ENCODE results near the gene GOLT1A. TPM values are rescaled to one million over a fixed set of nuclear protein-coding genes. Genes with fewer than 3 reads are reported as not detected.

GOLT1A gene
- total RNA-seq, 1 donor from 2014 or later, result 22.4 TPM

DNA sequence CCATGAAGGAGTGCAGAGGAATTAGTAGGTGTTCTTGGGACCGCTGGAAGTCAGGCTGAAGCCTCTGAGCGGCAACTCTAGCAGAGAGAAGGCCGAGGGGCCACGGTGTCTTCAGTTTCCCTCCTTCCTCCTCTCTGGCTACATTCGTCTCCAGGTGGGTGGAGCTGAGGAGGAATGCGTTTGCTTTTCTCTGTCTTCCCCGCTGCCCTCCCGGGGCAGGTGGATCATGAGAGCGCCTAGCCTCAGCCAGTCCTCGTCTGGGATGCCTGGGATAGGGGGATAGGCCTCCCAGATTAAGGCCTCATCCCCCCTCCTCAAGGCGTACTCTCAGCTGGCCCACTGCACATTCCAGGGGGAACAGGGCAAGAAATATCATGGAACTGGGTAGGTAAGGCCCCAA lies 7.5 kb upstream of the GOLT1A start:
- Histone ChIP-seq H3K27me3 (no peaks in the 10 kb centered on the region), H3K27ac (no peak overlapping the region), H3K9me3 (no peaks in the 10 kb centered on the region), H3K36me3 (no peaks in the 10 kb centered on the region), H3K4me3 (no peak overlapping the region), H3K4me1 (no peaks in the 10 kb centered on the region)
- TF ChIP-seq, protein P1, sequence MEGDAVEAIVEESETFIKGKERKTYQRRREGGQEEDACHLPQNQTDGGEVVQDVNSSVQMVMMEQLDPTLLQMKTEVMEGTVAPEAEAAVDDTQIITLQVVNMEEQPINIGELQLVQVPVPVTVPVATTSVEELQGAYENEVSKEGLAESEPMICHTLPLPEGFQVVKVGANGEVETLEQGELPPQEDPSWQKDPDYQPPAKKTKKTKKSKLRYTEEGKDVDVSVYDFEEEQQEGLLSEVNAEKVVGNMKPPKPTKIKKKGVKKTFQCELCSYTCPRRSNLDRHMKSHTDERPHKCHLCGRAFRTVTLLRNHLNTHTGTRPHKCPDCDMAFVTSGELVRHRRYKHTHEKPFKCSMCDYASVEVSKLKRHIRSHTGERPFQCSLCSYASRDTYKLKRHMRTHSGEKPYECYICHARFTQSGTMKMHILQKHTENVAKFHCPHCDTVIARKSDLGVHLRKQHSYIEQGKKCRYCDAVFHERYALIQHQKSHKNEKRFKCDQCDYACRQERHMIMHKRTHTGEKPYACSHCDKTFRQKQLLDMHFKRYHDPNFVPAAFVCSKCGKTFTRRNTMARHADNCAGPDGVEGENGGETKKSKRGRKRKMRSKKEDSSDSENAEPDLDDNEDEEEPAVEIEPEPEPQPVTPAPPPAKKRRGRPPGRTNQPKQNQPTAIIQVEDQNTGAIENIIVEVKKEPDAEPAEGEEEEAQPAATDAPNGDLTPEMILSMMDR (IDR thresholded peaks at IDR 0.05), result no peak
- ATAC-seq (no peak), DNase-seq (no peak)
- intact Hi-C loops (cut with DNase I), result no loop called here

DNA sequence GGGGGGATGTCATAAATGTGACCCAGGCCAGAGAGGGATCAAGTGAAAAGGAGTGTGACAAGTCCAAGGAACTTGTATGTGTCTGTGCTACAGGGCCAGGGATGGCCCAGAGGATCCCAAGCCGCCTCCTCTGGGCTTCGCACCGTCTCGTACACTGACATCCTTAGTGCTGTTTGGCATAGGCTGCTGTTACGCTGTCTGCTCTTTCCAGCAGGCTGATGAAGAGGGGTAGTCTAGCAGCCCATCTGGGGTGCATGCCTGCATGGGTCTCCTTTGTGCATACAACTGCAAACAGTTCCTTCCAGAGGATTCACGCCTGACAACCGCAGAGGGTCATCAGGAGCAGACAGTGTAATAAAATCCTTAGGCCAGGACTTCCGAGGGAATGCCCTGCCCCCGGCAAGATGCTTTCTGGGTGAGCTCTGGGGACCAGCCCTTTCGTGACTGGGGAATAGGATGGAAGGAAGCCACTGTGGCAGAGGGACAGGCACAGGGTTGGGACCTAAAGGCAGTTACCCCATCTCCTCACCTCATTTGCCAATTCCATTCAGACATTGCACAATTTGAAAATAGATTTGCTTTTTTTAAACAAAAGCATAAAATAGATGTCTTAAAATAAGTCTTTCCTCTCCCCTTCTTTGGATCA lies 6.3 kb upstream of the GOLT1A start:
- Histone ChIP-seq H3K4me1 (no peaks in the 10 kb centered on the region), H3K9me3 (no peaks in the 10 kb centered on the region), H3K27ac (no peak overlapping the region), H3K4me3 (no peak overlapping the region), H3K36me3 (no peaks in the 10 kb centered on the region), H3K27me3 (no peaks in the 10 kb centered on the region)
- ATAC-seq (no peak), DNase-seq (no peak)
- TF ChIP-seq, protein P1 (IDR thresholded peaks at IDR 0.05), result no peak
- intact Hi-C loops (cut with DNase I), result no loop called here

DNA sequence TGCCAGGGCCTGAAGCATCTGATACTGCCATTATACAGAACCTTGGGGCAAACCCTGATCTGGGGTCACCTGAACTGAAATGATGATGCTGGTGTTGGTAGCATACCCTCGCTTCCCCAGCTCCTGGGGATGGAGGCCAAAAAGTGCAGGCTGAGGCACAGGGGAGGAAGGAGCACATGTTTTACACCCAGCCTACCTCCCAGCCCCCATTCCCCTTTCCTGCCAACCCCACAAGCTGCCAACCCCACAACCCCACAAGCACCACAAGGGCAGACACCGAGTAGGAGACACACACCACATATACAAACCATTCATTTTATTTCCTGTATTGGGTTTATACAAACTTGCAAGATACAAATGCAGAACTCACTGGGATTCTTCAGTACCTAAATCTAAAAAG lies 4.8 kb upstream of the GOLT1A start:
- Histone ChIP-seq H3K27ac (no peak overlapping the region), H3K9me3 (no peaks in the 10 kb centered on the region), H3K4me3 (no peak overlapping the region), H3K36me3 (no peaks in the 10 kb centered on the region), H3K27me3 (no peaks in the 10 kb centered on the region), H3K4me1 (no peaks in the 10 kb centered on the region)
- no peak for ATAC-seq
- DNase-seq, result no peak
- intact Hi-C loops (cut with DNase I), result no loop called here
- TF ChIP-seq, protein P1 (IDR thresholded peaks at IDR 0.05), result no peak

DNA sequence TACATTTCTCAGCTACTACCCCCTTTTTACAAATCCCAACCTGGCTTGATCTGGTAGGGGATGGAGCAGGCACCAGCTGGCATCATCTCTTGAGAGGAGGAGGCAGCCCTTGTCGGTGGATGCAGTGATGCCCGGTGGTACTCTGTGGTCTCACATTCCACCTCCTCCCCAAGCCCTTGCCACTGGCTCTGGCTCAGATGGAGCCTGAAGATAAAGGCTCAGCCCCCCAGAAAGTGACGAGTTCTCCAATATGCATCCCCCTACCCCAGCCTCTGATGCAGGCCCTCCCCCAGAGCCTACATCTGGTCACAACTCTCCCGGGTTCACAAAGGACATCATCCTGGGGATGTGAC lies 3.8 kb upstream of the GOLT1A start:
- no peak for DNase-seq
- Histone ChIP-seq H3K27ac (no peak overlapping the region), H3K27me3 (no peaks in the 10 kb centered on the region), H3K4me1 (no peaks in the 10 kb centered on the region), H3K4me3 (no peak overlapping the region), H3K9me3 (no peaks in the 10 kb centered on the region), H3K36me3 (no peaks in the 10 kb centered on the region)
- TF ChIP-seq, protein P1 (IDR thresholded peaks at IDR 0.05), result no peak
- ATAC-seq, result no peak
- intact Hi-C loops (cut with DNase I), result no loop called here

DNA sequence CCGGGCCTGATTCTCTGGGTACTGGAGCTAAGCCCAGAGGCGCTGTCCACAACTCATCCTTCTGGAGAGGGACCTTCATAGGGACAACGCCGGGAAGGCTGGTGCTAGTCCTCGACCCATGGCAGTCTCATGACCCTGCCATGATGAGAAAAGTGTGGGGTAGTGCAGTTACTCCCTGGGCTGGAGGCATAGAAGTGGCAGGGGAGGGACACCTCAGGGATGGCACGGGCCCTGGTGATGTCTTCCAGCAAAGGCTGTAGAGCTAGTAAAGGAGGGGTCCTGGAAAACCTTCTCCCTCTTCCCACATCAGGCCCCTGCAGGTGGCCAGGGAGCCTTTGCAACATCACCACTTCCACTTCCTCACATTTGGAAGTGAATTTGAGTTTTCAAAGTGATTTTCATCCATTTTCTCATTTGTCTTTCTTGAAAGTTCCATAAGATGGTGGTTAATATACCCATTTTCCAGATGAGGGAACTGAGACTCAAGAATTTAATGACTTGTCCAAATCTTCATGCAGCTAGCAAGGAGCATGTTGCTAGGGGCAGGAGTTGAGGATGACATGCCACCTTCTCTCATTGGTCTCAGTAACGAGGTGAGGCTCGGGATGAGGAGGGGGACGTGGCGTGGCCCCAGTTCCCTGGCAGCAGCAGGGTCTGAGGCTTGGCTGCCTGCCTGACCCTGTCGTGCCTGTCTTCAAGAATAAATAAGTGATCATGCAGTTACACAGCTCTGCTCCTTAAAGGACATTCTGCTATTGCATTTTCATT lies 3.3 kb upstream of the GOLT1A start:
- Histone ChIP-seq H3K9me3 (no peaks in the 10 kb centered on the region), H3K4me1 (no peaks in the 10 kb centered on the region), H3K27ac (no peak overlapping the region), H3K4me3 (no peak overlapping the region), H3K27me3 (no peaks in the 10 kb centered on the region), H3K36me3 (no peaks in the 10 kb centered on the region)
- DNase-seq (no peak), ATAC-seq (no peak)
- TF ChIP-seq, protein P1 (IDR thresholded peaks at IDR 0.05), result no peak
- intact Hi-C loops (cut with DNase I), result no loop called here
